ENCODE measurements around the gene UCP1.

Gene UCP1

DNA sequence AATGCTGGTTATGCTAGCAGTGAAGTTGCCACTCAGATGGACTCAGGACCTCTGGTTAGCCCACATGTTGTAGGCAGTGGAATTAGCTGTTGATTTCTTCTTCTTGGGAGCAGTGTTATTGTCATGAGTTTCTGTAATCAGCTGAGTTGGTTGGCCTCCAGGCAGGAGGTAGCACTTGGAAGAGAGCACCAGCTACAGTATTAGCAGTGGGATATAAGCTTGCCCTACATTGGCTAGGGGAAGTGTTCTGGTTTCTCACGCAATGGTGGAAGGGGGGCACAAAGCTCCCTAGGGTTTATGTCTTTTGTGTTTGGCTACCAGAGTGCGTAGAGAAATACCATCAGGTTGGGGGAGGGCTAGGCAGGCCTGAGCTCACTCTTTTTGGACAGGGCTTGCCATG, 34.0 kb upstream of the UCP1 start:
- Histone ChIP-seq H3K27me3 (ENCODE audit: insufficient read depth, poor library complexity, severe bottlenecking) (peaks cover 2% of the 10 kb centered on the region), H3K4me3 (replicated peaks; ENCODE audit: insufficient read depth, low read length) (no peak overlapping the region), H3K27ac (replicated peaks) (no peak overlapping the region)
- TF ChIP-seq, protein P1, sequence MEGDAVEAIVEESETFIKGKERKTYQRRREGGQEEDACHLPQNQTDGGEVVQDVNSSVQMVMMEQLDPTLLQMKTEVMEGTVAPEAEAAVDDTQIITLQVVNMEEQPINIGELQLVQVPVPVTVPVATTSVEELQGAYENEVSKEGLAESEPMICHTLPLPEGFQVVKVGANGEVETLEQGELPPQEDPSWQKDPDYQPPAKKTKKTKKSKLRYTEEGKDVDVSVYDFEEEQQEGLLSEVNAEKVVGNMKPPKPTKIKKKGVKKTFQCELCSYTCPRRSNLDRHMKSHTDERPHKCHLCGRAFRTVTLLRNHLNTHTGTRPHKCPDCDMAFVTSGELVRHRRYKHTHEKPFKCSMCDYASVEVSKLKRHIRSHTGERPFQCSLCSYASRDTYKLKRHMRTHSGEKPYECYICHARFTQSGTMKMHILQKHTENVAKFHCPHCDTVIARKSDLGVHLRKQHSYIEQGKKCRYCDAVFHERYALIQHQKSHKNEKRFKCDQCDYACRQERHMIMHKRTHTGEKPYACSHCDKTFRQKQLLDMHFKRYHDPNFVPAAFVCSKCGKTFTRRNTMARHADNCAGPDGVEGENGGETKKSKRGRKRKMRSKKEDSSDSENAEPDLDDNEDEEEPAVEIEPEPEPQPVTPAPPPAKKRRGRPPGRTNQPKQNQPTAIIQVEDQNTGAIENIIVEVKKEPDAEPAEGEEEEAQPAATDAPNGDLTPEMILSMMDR (IDR thresholded peaks at IDR 0.05; ENCODE audit: insufficient read depth, low read length): no peak
- TF ChIP-seq POLR2AphosphoS5 (IDR thresholded peaks at IDR 0.05; ENCODE audit: low read depth): no peak
- TF ChIP-seq GABPA (IDR thresholded peaks at IDR 0.05; ENCODE audit: low read depth): no peak
- TF ChIP-seq, protein P2, sequence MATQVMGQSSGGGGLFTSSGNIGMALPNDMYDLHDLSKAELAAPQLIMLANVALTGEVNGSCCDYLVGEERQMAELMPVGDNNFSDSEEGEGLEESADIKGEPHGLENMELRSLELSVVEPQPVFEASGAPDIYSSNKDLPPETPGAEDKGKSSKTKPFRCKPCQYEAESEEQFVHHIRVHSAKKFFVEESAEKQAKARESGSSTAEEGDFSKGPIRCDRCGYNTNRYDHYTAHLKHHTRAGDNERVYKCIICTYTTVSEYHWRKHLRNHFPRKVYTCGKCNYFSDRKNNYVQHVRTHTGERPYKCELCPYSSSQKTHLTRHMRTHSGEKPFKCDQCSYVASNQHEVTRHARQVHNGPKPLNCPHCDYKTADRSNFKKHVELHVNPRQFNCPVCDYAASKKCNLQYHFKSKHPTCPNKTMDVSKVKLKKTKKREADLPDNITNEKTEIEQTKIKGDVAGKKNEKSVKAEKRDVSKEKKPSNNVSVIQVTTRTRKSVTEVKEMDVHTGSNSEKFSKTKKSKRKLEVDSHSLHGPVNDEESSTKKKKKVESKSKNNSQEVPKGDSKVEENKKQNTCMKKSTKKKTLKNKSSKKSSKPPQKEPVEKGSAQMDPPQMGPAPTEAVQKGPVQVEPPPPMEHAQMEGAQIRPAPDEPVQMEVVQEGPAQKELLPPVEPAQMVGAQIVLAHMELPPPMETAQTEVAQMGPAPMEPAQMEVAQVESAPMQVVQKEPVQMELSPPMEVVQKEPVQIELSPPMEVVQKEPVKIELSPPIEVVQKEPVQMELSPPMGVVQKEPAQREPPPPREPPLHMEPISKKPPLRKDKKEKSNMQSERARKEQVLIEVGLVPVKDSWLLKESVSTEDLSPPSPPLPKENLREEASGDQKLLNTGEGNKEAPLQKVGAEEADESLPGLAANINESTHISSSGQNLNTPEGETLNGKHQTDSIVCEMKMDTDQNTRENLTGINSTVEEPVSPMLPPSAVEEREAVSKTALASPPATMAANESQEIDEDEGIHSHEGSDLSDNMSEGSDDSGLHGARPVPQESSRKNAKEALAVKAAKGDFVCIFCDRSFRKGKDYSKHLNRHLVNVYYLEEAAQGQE (IDR thresholded peaks at IDR 0.05; ENCODE audit: insufficient replicate concordance, low read depth): no peak
- no peak for TF ChIP-seq SPI1 (IDR thresholded peaks at IDR 0.05; ENCODE audit: borderline replicate concordance, low read depth)
- DNase-seq (ENCODE audit: low read depth in 1 of 2, low spot score in 1 of 2): no peak

DNA sequence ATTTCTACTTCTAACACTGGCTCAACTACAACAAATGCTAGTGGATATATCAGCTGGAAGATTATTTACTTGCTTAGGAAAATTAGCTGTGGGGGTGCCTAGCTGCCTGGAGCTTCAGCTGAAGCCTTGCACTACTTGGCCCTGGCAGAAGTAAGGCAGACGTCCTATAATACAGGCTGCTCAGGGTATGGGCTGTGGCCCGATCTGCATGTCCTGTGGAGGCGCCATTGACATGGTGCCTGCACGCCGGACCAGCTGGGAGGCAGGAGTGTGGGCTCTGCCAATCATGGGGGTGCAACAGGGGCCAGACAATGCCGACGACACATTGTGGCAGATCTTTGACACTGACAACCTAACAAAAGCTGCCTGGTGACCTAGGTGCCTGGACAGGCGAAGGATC, 31.6 kb upstream of the UCP1 start:
- no peak overlapping the region for H3K27ac ChIP-seq (replicated peaks)
- DNase-seq (ENCODE audit: low read depth in 1 of 2, low spot score in 1 of 2): no peak
- no peak overlapping the region for H3K4me3 ChIP-seq (replicated peaks; ENCODE audit: insufficient read depth, low read length)
- no peak for TF ChIP-seq POLR2AphosphoS5 (IDR thresholded peaks at IDR 0.05; ENCODE audit: low read depth)
- no peak for TF ChIP-seq GABPA (IDR thresholded peaks at IDR 0.05; ENCODE audit: low read depth)
- TF ChIP-seq, protein P1 (IDR thresholded peaks at IDR 0.05; ENCODE audit: insufficient read depth, low read length): no peak
- no peak for TF ChIP-seq SPI1 (IDR thresholded peaks at IDR 0.05; ENCODE audit: borderline replicate concordance, low read depth)
- TF ChIP-seq, protein P2 (IDR thresholded peaks at IDR 0.05; ENCODE audit: insufficient replicate concordance, low read depth): no peak
- peaks cover 2% of the 10 kb centered on the region for H3K27me3 ChIP-seq (ENCODE audit: insufficient read depth, poor library complexity, severe bottlenecking)

DNA sequence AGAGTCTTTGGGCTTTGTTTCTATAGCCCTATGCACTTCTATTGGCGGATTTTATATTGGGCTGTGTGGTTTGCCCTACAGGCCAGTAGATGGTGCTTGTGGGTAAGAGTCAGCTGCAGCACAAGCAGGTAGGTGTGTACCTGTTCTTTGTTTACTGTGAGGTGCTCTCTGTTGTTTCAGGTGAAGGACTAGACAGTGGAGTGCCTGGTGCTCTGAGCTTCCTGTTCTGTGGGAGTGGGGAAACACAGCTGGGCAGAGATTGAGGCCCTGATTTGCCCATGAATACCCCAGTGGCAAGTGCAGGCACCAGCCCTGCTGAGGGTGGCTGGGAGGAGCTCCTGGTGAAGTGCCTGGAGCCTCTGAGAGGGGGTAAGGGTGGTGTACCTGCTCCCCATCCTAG, 26.3 kb upstream of the UCP1 start:
- DNase-seq (ENCODE audit: low read depth in 1 of 2, low spot score in 1 of 2): no peak
- H3K27ac ChIP-seq (replicated peaks): no peak overlapping the region
- H3K4me3 ChIP-seq (replicated peaks; ENCODE audit: insufficient read depth, low read length): no peak overlapping the region

More for the DNA sequence above, 26.3 kb upstream of the UCP1 start:
- peaks cover 2% of the 10 kb centered on the region for H3K27me3 ChIP-seq (ENCODE audit: insufficient read depth, poor library complexity, severe bottlenecking)
- TF ChIP-seq, protein P1 (IDR thresholded peaks at IDR 0.05; ENCODE audit: insufficient read depth, low read length): no peak
- TF ChIP-seq SPI1 (IDR thresholded peaks at IDR 0.05; ENCODE audit: borderline replicate concordance, low read depth) (no peak), GABPA (IDR thresholded peaks at IDR 0.05; ENCODE audit: low read depth) (no peak), POLR2AphosphoS5 (IDR thresholded peaks at IDR 0.05; ENCODE audit: low read depth) (no peak)
- TF ChIP-seq, protein P2 (IDR thresholded peaks at IDR 0.05; ENCODE audit: insufficient replicate concordance, low read depth): no peak

All from HL-60 (cell line).